K562 (cell line): ENCODE results near the gene PCP2. TPM values are rescaled to one million over a fixed set of nuclear protein-coding genes. Genes with fewer than 3 reads are reported as not detected.

Experiments
- CBX5 ChIP-seq: IDR thresholded peaks from 2 replicates; pipeline ENCODE4 v1.6.1; 2014; ENCODE audit warnings: low read depth, borderline replicate concordance
- CHD4 ChIP-seq: fragments of 200-600 bp; sonication (generic); IDR thresholded peaks from 3 replicates; pipeline ENCODE4 v1.6.1; 2012; ENCODE audit warnings: low read depth, mild to moderate bottlenecking, mixed read lengths, low read length, inconsistent platforms; ENCODE audit not compliant: insufficient read depth, insufficient replicate concordance, poor library complexity, severe bottlenecking
- CREB1 ChIP-seq, 2 experiments: sonication (generic) in 1 of 2; formaldehyde crosslinking in 1 of 2; IDR thresholded peaks; 2 replicates each; pipeline versions ENCODE4 v1.6.1 to v1.8.0; 2012 to 2022; ENCODE audit warnings: inconsistent platforms in 1 of 2, mild to moderate bottlenecking in 1 of 2, missing genetic modification reagents in 1 of 2, moderate library complexity in 1 of 2
- ILK ChIP-seq: fragments of 450-650 bp; IDR thresholded peaks from 2 replicates; pipeline ENCODE4 v1.6.1; 2016; ENCODE audit warnings: missing genetic modification characterization, low read depth, mild to moderate bottlenecking, missing compliant biosample characterization, moderate library complexity, borderline replicate concordance
- KLF10 ChIP-seq: fragments of 250-450 bp; sonication (Bioruptor Pico); IDR thresholded peaks from 2 replicates; pipeline ENCODE4 v1.6.1; 2021; ENCODE audit warnings: matching md5 sums
- LEF1 ChIP-seq: fragments of 450-650 bp; IDR thresholded peaks from 2 replicates; pipeline ENCODE4 v1.6.1; 2016; ENCODE audit warnings: mild to moderate bottlenecking
- NR3C1 ChIP-seq: sonication (generic); formaldehyde crosslinking; IDR thresholded peaks from 2 replicates; pipeline ENCODE4 v1.8.1; 2022; ENCODE audit warnings: missing genetic modification reagents
- SMARCA4 ChIP-seq: fragments of 450-650 bp; IDR thresholded peaks from 2 replicates; pipeline ENCODE4 v1.6.1; 2016
- TSC22D4 ChIP-seq: fragments of 450-650 bp; IDR thresholded peaks from 2 replicates; pipeline ENCODE4 v1.6.1; 2016; ENCODE audit warnings: missing genetic modification characterization, missing biosample characterization, control low read depth
- ZNF23 ChIP-seq: fragments of 250-450 bp; sonication (Bioruptor Pico); IDR thresholded peaks from 2 replicates; pipeline ENCODE4 v1.4.0; 2020; ENCODE audit warnings: mild to moderate bottlenecking
- ZNF57 ChIP-seq: fragments of 450-650 bp; formaldehyde crosslinking; IDR thresholded peaks from 2 replicates; pipeline ENCODE4 v1.4.0; 2020; ENCODE audit warnings: mild to moderate bottlenecking, moderate library complexity
- ZNF780A ChIP-seq: fragments of 250-450 bp; sonication (Bioruptor Pico); IDR thresholded peaks from 2 replicates; pipeline ENCODE4 v1.5.0; 2021; ENCODE audit warnings: mild to moderate bottlenecking
- ZSCAN32 ChIP-seq: fragments of 450-650 bp; formaldehyde crosslinking; IDR thresholded peaks from 2 replicates; pipeline ENCODE4 v1.4.0; 2020; ENCODE audit warnings: mild to moderate bottlenecking, moderate library complexity
- polyA plus RNA-seq, 8 experiments: library from polyadenylated mRNA; depleted of rRNA in 4 of 8; stranded (reverse) in 5 of 8; unstranded in 3 of 8; fragments of >200 nt; fragmentation: Nextera tagmentation in 2 of 8; fragmentation: Illumina TruSeq in 1 of 8; extraction: Ambion mirVana in 2 of 8; extraction: Trizol in 1 of 8; gene quantifications; 2 replicates each; pipeline versions ENCODE4 v1.2.1 to v1.2.3, GENCODE V29; 2011 to 2014; ENCODE audit warnings: inconsistent platforms in 1 of 8, missing spikeins in 1 of 8
- total RNA-seq, 7 experiments: library from RNA; depleted of rRNA in 6 of 7; stranded (reverse); fragments of >200 nt in 6 of 7; fragmentation: Illumina TruSeq in 2 of 7; extraction: Trizol in 2 of 7; gene quantifications; 2 replicates each; pipeline versions ENCODE4 v1.2.1 to v1.2.3, GENCODE V29; 2011 to 2021; ENCODE audit warnings: low replicate concordance in 1 of 7
- TF ChIP-seq, protein P1 (sequence below): fragments of 200-800 bp; sonication (Bioruptor generic); IDR thresholded peaks from 2 replicates; pipeline ENCODE4 v1.6.1; 2016; ENCODE audit warnings: missing genetic modification characterization, missing compliant biosample characterization
- TF ChIP-seq, protein P2 (sequence below): sonication (generic); formaldehyde crosslinking; IDR thresholded peaks from 2 replicates; pipeline ENCODE4 v1.8.0; 2022; ENCODE audit warnings: missing genetic modification reagents, mild to moderate bottlenecking, borderline replicate concordance
- TF ChIP-seq, protein P3 (sequence below): sonication (generic); formaldehyde crosslinking; IDR thresholded peaks from 2 replicates; pipeline ENCODE4 v1.9.0; 2022; ENCODE audit warnings: mild to moderate bottlenecking, missing genetic modification reagents
- TF ChIP-seq, protein P4 (sequence below), 3 experiments: fragments of 200-800 bp in 1 of 3; sonication (Bioruptor generic) in 1 of 3; sonication (generic) in 1 of 3; formaldehyde crosslinking in 1 of 3; IDR thresholded peaks; 2 replicates each; pipeline versions ENCODE4 v1.6.1 to v1.8.0; 2016 to 2022; ENCODE audit warnings: mild to moderate bottlenecking in 2 of 3, missing compliant biosample characterization in 2 of 3, missing genetic modification characterization in 2 of 3, missing genetic modification reagents in 1 of 3
- TF ChIP-seq, protein P5 (sequence below): fragments of 450-650 bp; formaldehyde crosslinking; IDR thresholded peaks from 2 replicates; pipeline ENCODE4 v1.4.0; 2020; ENCODE audit warnings: mild to moderate bottlenecking

The PCP2 gene
- total and polyA plus RNA-seq, 9 of the 15 experiments (the other 6 are each of a cell fraction or from before 2014, with no cell fraction given) = 0.17 to 1.3 (median 0.49) TPM; not detected in 3

DNA sequence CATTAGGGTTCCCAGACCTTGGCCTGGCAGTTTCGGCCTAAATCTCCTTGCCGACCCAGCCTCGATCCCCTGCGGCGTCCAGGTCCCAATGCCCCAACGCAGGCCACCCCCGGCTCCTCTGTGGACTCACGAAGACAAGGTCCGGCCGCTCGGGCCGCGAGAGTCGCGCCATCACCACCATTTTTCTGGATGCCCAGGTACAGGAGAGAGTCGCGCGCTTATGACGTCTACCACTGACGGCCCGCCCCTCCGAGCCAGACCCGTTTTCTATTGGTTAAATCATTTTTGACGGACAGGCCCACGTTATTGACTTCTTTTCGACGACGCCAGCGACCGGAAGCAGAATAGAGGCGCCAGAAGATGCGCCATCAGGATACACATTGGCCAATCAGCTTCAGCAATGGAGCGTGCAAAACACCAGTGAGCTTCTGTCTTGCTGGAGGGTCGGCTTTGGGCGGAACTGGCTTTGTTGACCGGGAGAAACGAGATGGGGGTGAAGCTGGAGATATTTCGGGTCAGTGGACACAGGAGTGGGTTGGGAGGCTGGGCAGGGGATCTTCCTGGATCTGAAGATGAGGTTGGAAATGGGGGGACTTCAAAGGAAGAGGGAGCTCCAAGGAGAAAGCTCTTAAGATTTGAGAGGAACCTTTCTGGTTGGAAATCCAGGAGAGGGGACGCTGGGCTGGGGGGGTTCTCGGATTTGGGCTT lies 4.0 kb downstream of the PCP2 start, which contains the start of the genes PET100 and XAB2 (continued):
- TF ChIP-seq, protein P1, sequence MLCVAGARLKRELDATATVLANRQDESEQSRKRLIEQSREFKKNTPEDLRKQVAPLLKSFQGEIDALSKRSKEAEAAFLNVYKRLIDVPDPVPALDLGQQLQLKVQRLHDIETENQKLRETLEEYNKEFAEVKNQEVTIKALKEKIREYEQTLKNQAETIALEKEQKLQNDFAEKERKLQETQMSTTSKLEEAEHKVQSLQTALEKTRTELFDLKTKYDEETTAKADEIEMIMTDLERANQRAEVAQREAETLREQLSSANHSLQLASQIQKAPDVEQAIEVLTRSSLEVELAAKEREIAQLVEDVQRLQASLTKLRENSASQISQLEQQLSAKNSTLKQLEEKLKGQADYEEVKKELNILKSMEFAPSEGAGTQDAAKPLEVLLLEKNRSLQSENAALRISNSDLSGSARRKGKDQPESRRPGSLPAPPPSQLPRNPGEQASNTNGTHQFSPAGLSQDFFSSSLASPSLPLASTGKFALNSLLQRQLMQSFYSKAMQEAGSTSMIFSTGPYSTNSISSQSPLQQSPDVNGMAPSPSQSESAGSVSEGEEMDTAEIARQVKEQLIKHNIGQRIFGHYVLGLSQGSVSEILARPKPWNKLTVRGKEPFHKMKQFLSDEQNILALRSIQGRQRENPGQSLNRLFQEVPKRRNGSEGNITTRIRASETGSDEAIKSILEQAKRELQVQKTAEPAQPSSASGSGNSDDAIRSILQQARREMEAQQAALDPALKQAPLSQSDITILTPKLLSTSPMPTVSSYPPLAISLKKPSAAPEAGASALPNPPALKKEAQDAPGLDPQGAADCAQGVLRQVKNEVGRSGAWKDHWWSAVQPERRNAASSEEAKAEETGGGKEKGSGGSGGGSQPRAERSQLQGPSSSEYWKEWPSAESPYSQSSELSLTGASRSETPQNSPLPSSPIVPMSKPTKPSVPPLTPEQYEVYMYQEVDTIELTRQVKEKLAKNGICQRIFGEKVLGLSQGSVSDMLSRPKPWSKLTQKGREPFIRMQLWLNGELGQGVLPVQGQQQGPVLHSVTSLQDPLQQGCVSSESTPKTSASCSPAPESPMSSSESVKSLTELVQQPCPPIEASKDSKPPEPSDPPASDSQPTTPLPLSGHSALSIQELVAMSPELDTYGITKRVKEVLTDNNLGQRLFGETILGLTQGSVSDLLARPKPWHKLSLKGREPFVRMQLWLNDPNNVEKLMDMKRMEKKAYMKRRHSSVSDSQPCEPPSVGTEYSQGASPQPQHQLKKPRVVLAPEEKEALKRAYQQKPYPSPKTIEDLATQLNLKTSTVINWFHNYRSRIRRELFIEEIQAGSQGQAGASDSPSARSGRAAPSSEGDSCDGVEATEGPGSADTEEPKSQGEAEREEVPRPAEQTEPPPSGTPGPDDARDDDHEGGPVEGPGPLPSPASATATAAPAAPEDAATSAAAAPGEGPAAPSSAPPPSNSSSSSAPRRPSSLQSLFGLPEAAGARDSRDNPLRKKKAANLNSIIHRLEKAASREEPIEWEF (CRISPR knock-in tag) = no peak
- TF ChIP-seq ZSCAN32 (CRISPR knock-in tag) = no peak
- TF ChIP-seq LEF1 = no peak
- no peak for TF ChIP-seq CBX5
- no peak for TF ChIP-seq SMARCA4
- no peak for TF ChIP-seq ZNF57 (CRISPR knock-in tag)
- no peak for TF ChIP-seq ILK (tag)
- TF ChIP-seq, protein P2, sequence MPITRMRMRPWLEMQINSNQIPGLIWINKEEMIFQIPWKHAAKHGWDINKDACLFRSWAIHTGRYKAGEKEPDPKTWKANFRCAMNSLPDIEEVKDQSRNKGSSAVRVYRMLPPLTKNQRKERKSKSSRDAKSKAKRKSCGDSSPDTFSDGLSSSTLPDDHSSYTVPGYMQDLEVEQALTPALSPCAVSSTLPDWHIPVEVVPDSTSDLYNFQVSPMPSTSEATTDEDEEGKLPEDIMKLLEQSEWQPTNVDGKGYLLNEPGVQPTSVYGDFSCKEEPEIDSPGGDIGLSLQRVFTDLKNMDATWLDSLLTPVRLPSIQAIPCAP = no peak
- no peak for TF ChIP-seq NR3C1
- TF ChIP-seq TSC22D4 (tag) = no peak
- no peak for TF ChIP-seq ZNF780A (CRISPR knock-in tag)
- peak; percentile 97 for TF ChIP-seq CREB1 (IDR thresholded peaks at IDR 0.05)
- peak; percentile 98 for TF ChIP-seq CREB1 (CRISPR knock-in tag; IDR thresholded peaks at IDR 0.05)
- TF ChIP-seq, protein P3, sequence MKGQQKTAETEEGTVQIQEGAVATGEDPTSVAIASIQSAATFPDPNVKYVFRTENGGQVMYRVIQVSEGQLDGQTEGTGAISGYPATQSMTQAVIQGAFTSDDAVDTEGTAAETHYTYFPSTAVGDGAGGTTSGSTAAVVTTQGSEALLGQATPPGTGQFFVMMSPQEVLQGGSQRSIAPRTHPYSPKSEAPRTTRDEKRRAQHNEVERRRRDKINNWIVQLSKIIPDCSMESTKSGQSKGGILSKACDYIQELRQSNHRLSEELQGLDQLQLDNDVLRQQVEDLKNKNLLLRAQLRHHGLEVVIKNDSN = no peak
- TF ChIP-seq, protein P4, sequence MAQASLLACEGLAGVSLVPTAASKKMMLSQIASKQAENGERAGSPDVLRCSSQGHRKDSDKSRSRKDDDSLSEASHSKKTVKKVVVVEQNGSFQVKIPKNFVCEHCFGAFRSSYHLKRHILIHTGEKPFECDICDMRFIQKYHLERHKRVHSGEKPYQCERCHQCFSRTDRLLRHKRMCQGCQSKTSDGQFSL (CRISPR knock-in tag; IDR thresholded peaks at IDR 0.05) = no peak
- TF ChIP-seq, protein P4 (tag; IDR thresholded peaks at IDR 0.05) = peak in 1 of 2 experiments; percentile 67; a peak in 1 of 4 replicates
- TF ChIP-seq ZNF23 (CRISPR knock-in tag) = no peak
- TF ChIP-seq, protein P5, sequence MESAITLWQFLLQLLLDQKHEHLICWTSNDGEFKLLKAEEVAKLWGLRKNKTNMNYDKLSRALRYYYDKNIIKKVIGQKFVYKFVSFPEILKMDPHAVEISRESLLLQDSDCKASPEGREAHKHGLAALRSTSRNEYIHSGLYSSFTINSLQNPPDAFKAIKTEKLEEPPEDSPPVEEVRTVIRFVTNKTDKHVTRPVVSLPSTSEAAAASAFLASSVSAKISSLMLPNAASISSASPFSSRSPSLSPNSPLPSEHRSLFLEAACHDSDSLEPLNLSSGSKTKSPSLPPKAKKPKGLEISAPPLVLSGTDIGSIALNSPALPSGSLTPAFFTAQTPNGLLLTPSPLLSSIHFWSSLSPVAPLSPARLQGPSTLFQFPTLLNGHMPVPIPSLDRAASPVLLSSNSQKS = no peak
- TF ChIP-seq KLF10 = no peak
- no peak for TF ChIP-seq CHD4
